Stomach (tissue), 4 donors: ENCODE results near the gene OGDH.

Experiments used
- CTCF ChIP-seq, 7 experiments: fragments of 450-650 bp in 4 of 7; fragments of 200-600 bp in 3 of 7; sonication (generic) in 3 of 7; IDR thresholded peaks; one replicate each; pipeline ENCODE4 v1.5.1; 2016 to 2019; ENCODE audit warnings: antibody characterized with exemption in 7 of 7, control low read depth in 2 of 7, mild to moderate bottlenecking in 1 of 7
- POLR2A ChIP-seq, 4 donors: fragments of 450-650 bp; IDR thresholded peaks; one replicate each; pipeline ENCODE4 v1.6.1; 2016; ENCODE audit warnings: antibody characterized with exemption in 4 of 4, control low read depth in 2 of 4, mild to moderate bottlenecking in 1 of 4, moderate library complexity in 1 of 4
- POLR2AphosphoS5 ChIP-seq, 3 donors: sonication (generic); formaldehyde crosslinking; IDR thresholded peaks; one replicate each; pipeline ENCODE4 v1.6.1; 2016; ENCODE audit warnings: antibody characterized with exemption in 3 of 3

- TF ChIP-seq CTCF (IDR thresholded peaks at IDR 0.05) (no peak), POLR2A (IDR thresholded peaks at IDR 0.05) (no peak), POLR2AphosphoS5 (IDR thresholded peaks at IDR 0.05) (no peak)
These were observed 33.7 kb upstream of the OGDH start for GRCh38 chr7:44572771-44573170.
